Measurements from ENCODE around the gene FBP2. TPM values are rescaled to one million over a fixed set of nuclear protein-coding genes. Genes with fewer than 3 reads are reported as not detected.

Gene FBP2
- total and polyA plus RNA-seq, 2 experiments from 2014 or later: not detected

GRCh38 chr9:94577571-94577970 lies 16.1 kb downstream of the FBP2 start:
- H3K9me2 ChIP-seq (ENCODE audit: insufficient read depth): no peaks in the 10 kb centered on the region
- no peak for DNase-seq (ENCODE audit: low spot score)
- TF ChIP-seq, protein P1, sequence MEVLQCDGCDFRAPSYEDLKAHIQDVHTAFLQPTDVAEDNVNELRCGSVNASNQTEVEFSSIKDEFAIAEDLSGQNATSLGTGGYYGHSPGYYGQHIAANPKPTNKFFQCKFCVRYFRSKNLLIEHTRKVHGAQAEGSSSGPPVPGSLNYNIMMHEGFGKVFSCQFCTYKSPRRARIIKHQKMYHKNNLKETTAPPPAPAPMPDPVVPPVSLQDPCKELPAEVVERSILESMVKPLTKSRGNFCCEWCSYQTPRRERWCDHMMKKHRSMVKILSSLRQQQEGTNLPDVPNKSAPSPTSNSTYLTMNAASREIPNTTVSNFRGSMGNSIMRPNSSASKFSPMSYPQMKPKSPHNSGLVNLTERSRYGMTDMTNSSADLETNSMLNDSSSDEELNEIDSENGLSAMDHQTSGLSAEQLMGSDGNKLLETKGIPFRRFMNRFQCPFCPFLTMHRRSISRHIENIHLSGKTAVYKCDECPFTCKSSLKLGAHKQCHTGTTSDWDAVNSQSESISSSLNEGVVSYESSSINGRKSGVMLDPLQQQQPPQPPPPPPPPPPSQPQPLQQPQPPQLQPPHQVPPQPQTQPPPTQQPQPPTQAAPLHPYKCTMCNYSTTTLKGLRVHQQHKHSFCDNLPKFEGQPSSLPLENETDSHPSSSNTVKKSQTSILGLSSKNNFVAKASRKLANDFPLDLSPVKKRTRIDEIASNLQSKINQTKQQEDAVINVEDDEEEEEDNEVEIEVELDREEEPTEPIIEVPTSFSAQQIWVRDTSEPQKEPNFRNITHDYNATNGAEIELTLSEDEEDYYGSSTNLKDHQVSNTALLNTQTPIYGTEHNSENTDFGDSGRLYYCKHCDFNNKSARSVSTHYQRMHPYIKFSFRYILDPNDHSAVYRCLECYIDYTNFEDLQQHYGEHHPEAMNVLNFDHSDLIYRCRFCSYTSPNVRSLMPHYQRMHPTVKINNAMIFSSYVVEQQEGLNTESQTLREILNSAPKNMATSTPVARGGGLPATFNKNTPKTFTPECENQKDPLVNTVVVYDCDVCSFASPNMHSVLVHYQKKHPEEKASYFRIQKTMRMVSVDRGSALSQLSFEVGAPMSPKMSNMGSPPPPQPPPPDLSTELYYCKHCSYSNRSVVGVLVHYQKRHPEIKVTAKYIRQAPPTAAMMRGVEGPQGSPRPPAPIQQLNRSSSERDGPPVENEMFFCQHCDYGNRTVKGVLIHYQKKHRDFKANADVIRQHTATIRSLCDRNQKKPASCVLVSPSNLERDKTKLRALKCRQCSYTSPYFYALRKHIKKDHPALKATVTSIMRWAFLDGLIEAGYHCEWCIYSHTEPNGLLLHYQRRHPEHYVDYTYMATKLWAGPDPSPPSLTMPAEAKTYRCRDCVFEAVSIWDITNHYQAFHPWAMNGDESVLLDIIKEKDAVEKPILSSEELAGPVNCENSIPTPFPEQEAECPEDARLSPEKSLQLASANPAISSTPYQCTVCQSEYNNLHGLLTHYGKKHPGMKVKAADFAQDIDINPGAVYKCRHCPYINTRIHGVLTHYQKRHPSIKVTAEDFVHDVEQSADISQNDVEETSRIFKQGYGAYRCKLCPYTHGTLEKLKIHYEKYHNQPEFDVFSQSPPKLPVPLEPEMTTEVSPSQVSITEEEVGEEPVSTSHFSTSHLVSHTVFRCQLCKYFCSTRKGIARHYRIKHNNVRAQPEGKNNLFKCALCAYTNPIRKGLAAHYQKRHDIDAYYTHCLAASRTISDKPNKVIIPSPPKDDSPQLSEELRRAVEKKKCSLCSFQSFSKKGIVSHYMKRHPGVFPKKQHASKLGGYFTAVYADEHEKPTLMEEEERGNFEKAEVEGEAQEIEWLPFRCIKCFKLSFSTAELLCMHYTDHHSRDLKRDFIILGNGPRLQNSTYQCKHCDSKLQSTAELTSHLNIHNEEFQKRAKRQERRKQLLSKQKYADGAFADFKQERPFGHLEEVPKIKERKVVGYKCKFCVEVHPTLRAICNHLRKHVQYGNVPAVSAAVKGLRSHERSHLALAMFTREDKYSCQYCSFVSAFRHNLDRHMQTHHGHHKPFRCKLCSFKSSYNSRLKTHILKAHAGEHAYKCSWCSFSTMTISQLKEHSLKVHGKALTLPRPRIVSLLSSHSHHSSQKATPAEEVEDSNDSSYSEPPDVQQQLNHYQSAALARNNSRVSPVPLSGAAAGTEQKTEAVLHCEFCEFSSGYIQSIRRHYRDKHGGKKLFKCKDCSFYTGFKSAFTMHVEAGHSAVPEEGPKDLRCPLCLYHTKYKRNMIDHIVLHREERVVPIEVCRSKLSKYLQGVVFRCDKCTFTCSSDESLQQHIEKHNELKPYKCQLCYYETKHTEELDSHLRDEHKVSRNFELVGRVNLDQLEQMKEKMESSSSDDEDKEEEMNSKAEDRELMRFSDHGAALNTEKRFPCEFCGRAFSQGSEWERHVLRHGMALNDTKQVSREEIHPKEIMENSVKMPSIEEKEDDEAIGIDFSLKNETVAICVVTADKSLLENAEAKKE (CRISPR knock-in tag; IDR thresholded peaks at IDR 0.05): no peak
- TF ChIP-seq POLR2AphosphoS5 (IDR thresholded peaks at IDR 0.05; ENCODE audit: low read depth) (no peak), REST (IDR thresholded peaks at IDR 0.05; ENCODE audit: unreplicated experiment) (no peak), EZH2 (IDR thresholded peaks at IDR 0.05; ENCODE audit: low read depth, unreplicated experiment) (no peak), ZNF114 (CRISPR knock-in tag; IDR thresholded peaks at IDR 0.05) (no peak), JUNB (IDR thresholded peaks at IDR 0.05; ENCODE audit: unreplicated experiment) (no peak), EZH2phosphoT487 (IDR thresholded peaks at IDR 0.05; ENCODE audit: unreplicated experiment) (no peak), STAT1 (IDR thresholded peaks at IDR 0.05; ENCODE audit: unreplicated experiment) (no peak)
- no peaks in the 10 kb centered on the region for H3K36me3 ChIP-seq (ENCODE audit: insufficient read depth)
- Mint-ChIP-seq H3K4me1 (peaks cover 4% of the 10 kb centered on the region), H3K36me3 (ENCODE audit: low read depth) (no peaks in the 10 kb centered on the region), H3K9me3 (peaks cover 7% of the 10 kb centered on the region; the same call in 2 of the 3 replicates), H3K27me3 (ENCODE audit: insufficient read depth, low read depth, poor library complexity) (no peaks in the 10 kb centered on the region), H3K27ac (no peak overlapping the region), H3K4me3 (no peak overlapping the region)
- no peaks in the 10 kb centered on the region for H3F3A ChIP-seq (replicated peaks; ENCODE audit: low read depth)
- H3K27me3 ChIP-seq (ENCODE audit: insufficient read depth): no peaks in the 10 kb centered on the region
- peak overlapping the region; percentile 14; the same call in 1 of the 2 replicates for H2AFZ ChIP-seq
- no peak overlapping the region for H3K4me2 ChIP-seq
- no peak overlapping the region for H3K4me3 ChIP-seq
- no peak overlapping the region for H3K27ac ChIP-seq (ENCODE audit: low read depth)
- H3K4me1 ChIP-seq (ENCODE audit: insufficient read depth): no peaks in the 10 kb centered on the region
- ATAC-seq: no peak
- H4K20me1 ChIP-seq (replicated peaks; ENCODE audit: insufficient read depth): no peaks in the 10 kb centered on the region
- H3K79me2 ChIP-seq (replicated peaks; ENCODE audit: insufficient read depth): no peaks in the 10 kb centered on the region
